HG03066 (cell line): ENCODE data around the gene RNF144B.
A peak's percentile ranks its signal among the peaks of the same experiment; 100 is the strongest.
"Not testable (repeated sequence)": the region's sequence is repeated elsewhere in the genome, so short reads cannot be mapped to it uniquely, and the experiment has no call there.

Experiments
- ATAC-seq: cut with Tn5 transposase; IDR thresholded peaks from one replicate; pipeline ENCODE4 v1.9.1; 2021; ENCODE audit warnings: low read depth; ENCODE audit not compliant: unreplicated experiment

RNF144B gene

DNA sequence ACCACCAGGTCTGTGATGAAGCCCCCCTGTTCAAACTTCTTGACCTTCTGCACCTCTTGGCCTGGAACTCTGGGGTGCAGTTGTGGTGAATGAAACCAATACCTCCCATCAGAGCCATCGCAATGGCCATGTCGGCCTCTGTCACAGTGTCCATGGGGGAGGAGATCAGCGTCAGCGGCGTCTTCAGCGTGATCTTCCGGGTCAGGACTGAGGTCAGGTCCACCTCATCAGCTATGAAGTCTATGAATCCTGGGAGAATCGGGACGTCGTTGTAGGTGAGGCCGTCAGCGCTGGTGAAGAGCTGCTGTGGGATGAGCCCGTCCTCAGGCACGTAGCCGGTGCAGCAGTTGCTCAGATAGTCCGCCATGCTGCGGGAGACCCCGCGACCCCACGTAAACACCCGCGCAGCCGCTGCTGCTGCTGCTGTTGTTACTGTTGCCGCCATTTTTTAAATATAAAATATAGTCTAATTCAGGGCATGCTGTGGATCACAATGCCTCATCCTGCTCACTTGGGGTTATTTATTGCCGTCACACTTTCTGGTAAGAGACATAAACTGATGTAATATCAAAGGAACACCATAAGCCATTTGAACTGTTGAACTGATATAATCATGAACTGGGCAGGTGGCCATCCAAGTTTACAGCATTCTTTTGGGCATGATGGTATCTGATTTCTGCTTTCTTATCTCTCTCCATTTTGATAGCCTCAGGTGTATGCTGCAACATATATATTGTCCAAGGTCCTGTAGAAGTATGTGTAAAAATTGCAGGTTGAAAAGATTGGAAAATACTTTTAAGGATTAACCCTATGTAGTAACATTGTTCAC lies 18.7 kb upstream of the RNF144B start:
- no peak for ATAC-seq

- no peak for ATAC-seq
These were observed 16.1 kb upstream of the RNF144B start for GRCh38 chr6:18371010-18371409.

GRCh38 chr6:18371656-18372055 lies 15.5 kb upstream of the RNF144B start:
- ATAC-seq: no peak

- ATAC-seq: no peak
These were observed 6.9 kb upstream of the RNF144B start for GRCh38 chr6:18380158-18380836.

- ATAC-seq: no peak
These were observed 6.3 kb upstream of the RNF144B start for GRCh38 chr6:18380851-18381250.

- ATAC-seq: no peak
These were observed 3.7 kb upstream of the RNF144B start for GRCh38 chr6:18383441-18383840.

- no peak for ATAC-seq
These were observed 2.5 kb upstream of the RNF144B start for GRCh38 chr6:18384621-18385020.

DNA sequence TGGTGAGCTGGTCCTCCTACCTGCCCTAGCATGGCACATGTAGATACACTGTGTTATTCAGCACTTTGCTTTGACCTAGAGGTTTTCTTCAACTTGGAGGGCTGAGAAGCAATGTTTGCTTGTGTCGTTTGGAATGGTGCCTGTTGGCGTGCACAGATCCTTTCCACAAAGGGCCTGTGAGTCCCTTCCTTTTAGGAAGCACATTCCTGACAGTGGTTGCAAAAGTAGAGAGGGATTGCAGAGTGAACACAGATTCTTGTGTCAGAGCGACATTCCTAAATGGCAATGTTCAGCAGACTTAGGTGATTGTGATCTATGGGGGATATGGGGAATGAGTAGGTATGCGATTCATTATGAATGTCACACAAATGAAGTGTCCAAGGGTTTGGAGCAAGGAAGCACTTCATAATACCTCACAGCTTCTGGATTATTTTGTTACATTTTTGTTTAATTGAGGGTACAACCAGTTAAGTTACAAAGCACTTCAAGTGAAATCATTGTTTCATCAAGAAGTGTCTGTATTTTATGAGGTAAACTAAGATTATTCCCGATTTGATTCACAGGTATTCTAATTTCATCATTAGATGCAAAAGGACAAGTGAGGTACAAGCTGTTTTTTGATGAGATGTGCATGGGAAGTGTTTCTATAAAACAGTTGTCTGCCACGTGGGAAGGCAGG lies 713 bp upstream of the RNF144B start:
- no peak for ATAC-seq

DNA sequence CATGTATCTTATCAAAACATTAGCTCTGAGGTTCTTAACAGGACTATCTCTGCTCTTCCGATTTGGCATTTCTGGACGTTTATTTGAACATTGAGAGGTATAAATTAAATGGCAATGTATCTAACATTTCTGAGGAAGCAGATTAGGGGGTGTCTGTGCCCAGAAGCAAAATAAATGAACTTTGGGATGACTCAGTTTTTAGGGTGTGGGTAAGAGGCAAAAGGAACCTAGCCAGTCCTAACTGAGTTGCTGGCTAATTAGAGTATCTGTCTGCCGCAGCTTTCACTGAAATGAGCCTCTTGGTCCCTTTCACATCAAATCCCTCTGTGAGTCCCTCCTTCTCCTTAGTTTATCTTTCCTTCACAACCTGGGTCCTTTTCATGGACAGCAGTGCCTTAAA lies 1.1 kb downstream of the RNF144B start:
- no peak for ATAC-seq

DNA sequence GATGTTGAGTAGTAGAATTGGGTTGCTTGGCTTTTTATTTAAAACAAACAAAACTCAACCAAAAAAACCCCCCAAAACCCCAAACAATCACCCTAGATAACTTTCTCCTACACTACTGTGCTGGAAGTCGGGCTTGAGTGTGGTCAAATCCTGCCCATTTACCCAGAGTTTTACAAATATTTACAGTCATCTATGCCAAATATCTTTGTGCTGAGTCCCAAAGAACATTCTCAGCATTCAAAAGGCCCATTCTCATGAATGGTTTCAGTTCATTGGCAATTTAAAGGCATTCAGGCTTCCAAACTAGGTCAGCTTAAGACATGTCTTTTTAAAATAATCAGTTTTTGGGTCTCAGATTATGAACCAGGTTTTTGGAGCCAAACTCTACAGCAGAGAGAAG lies 1.8 kb downstream of the RNF144B start:
- ATAC-seq: no peak

DNA sequence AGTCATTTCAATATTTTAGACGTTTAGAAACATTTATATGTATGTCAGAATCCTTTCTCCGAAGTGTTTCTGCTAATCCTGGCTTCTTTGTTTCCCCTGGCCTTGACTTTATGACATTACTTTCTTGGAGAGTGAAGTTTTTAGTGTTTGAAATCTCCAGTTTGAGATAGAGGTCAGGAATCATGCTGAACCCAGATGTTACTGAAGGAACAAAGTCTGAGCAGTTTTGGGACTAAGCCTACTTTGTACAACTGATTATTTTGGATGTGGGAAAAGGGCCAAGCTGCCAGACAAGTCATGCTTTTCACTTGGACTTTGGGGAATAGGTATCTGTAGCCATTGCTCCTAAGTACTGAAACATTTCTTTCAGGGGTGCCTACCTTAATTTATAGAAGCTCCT lies 2.3 kb downstream of the RNF144B start:
- no peak for ATAC-seq

DNA sequence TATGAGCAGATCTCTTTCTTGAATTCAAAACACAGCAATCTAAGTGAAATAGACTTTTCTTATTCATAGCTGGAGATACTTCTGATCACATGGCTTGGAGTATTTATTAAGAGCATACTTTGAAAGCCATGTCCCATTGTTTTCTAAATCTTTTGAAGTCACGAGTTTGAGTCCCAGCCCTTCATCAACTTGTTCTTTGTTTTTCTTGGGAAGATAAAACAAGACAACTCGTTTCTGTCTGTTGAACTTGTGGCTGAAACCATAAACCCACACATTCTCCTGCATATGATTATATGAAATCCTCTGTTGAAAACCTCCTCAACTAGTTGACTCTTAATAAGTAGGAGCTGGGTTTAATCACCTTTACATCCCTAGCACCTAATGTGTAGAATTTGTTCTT lies 3.3 kb downstream of the RNF144B start:
- ATAC-seq: no peak

GRCh38 chr6:18391023-18391422 lies 3.9 kb downstream of the RNF144B start:
- ATAC-seq: no peak

DNA sequence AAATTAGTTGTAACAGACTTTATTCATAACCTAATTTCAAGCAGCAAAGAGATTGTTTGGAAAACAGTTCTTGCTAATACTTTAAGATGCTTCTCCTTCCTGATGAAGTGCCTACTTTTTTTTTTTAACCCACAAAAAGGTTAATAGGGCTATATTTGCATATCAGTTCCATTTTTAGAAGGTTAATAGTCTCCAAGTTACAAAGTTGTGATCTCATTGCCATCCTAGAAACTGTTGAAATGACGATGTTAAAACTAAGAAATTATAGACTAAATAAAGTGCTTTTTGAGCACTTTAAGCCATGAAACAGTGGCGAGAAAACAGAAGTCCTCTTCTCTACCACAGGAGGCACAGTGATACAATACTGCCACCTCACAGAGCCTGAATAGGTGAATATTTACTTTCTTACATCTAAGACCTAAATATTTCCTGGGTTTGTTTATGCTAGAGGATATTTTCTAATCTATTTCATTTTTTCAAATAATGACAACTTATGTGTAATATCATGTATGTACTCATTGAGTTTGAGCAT lies 5.3 kb downstream of the RNF144B start:
- no peak for ATAC-seq

DNA sequence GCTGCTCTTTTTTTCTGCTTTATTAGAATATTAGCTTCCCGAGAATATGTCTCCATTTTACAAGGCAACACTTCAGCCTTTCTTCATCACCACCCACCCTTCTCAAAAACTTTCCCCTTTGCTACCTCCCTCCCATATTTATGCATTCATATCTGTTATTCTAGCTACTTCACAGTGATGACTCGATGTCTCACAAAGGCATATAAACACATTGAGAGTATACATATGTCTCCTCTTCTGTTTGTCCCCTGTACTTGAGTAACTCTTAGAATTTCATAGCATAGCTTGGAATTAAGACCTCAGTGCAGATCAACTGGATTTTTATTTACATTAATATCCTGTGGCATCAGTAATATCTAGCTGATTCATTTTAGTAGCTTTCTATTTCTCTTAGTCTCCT lies 6.5 kb downstream of the RNF144B start:
- no peak for ATAC-seq

DNA sequence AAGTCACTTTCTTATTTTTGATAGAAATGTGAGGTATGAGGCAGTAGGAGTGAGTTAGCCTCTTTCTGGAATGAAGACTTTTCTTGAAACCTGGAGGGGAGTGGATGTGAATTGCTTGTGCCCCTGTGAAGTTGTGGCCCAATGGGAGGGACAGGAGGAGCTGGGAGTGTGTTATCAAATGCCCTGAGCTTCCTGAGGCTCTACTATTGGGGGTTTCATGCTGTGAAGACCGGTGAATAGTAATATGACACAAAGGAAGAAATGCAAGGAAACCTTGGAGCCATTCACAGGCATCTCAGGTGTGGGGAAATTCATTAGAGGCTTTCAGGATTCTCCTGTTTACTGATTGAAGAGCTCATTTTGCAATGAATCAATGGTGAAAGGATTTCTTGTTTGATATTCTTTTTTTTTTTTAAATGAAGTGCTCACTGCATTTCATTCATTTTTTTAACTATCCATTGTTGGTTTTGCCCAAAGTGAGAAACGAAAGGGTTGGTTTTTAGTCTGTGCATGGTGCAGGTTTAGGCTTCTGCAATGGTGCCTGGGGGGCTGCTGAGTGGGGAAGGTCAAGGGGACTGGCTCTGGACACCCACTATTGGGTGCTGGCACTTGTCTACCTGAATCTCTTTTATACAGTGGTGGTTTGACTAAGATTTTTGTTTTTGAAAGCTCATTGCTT lies 8.2 kb downstream of the RNF144B start:
- no peak for ATAC-seq

DNA sequence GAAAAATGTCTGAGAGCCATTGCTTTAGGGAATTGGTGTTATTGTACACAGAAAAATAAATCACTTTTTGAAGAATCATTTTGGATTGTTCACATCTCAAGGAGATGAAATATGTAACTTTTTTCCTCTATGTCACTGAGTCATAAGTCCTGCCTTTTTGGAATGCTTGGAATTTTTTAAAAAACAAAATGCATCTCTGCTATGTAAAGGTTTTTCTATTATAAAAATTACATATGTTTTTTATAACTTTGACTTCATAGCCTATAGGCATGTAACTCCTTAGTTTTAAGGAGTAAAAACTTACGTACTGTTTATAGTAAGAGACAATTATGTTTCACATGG lies 8.7 kb downstream of the RNF144B start:
- no peak for ATAC-seq

DNA sequence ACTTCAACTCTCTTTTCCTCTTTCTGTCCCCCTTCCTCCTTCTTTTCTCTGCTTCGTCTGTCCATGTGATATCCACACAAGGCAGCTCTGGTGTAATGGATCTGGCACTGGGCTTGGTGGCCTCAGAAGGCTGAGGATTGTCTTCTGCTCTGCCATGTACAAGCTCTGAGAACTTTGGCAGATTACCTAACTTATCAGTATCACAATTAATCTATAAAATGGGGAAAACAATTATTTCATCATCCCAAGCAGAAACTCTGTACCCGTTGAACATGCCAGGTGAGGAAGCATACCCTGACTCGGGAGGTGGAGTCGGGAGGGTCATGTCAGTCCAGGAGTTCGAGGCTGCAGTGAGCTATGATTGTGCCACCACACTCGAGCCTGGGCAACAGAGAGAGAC lies 10.6 kb downstream of the RNF144B start:
- ATAC-seq: no peak

GRCh38 chr6:18398225-18398624 lies 11.1 kb downstream of the RNF144B start:
- ATAC-seq: not testable (repeated sequence)

GRCh38 chr6:18400831-18401446 lies 13.8 kb downstream of the RNF144B start:
- peak; percentile 82 for ATAC-seq
